Measurements from ENCODE around the gene GJC1. TPM values are rescaled to one million over a fixed set of nuclear protein-coding genes. Genes with fewer than 3 reads are reported as not detected.

GJC1 gene
- total RNA-seq, 1 donor from 2014 or later: 60.9 TPM

- peaks cover 33% of the 10 kb centered on the region for H3K4me1 Mint-ChIP-seq (ENCODE audit: low read depth, unreplicated experiment)
- H3K4me3 Mint-ChIP-seq (ENCODE audit: unreplicated experiment): no peak overlapping the region
- no peak for DNase-seq
- H3K27ac Mint-ChIP-seq (ENCODE audit: unreplicated experiment): no peak overlapping the region
- H3K36me3 Mint-ChIP-seq (ENCODE audit: unreplicated experiment): no peaks in the 10 kb centered on the region
- no peak for TF ChIP-seq CTCF (IDR thresholded peaks at IDR 0.05; ENCODE audit: partially characterized antibody, unreplicated experiment)
- peaks cover 4% of the 10 kb centered on the region for H3K9me3 Mint-ChIP-seq (ENCODE audit: unreplicated experiment)
- peaks cover 9% of the 10 kb centered on the region for H3K27me3 Mint-ChIP-seq (ENCODE audit: unreplicated experiment)
These were observed 31.7 kb downstream of the GJC1 start for GRCh38 chr17:44798356-44798755.

- no peak overlapping the region for H3K27ac Mint-ChIP-seq (ENCODE audit: unreplicated experiment)
These were observed 32.3 kb downstream of the GJC1 start for GRCh38 chr17:44797802-44798201.

GRCh38 chr17:44796731-44797130 is 33.4 kb downstream of the GJC1 start:
- Mint-ChIP-seq H3K9me3 (ENCODE audit: unreplicated experiment) (peaks cover 4% of the 10 kb centered on the region), H3K27ac (ENCODE audit: unreplicated experiment) (no peak overlapping the region), H3K27me3 (ENCODE audit: unreplicated experiment) (peaks cover 9% of the 10 kb centered on the region), H3K4me1 (ENCODE audit: low read depth, unreplicated experiment) (peaks cover 33% of the 10 kb centered on the region), H3K4me3 (ENCODE audit: unreplicated experiment) (no peak overlapping the region), H3K36me3 (ENCODE audit: unreplicated experiment) (no peaks in the 10 kb centered on the region)
- DNase-seq: no peak
- TF ChIP-seq CTCF (IDR thresholded peaks at IDR 0.05; ENCODE audit: partially characterized antibody, unreplicated experiment): no peak

More at GRCh38 chr17:44797802-44798201, 32.3 kb downstream of the GJC1 start:
- peaks cover 4% of the 10 kb centered on the region for H3K9me3 Mint-ChIP-seq (ENCODE audit: unreplicated experiment)
- TF ChIP-seq CTCF (IDR thresholded peaks at IDR 0.05; ENCODE audit: partially characterized antibody, unreplicated experiment): no peak
- DNase-seq: no peak
- H3K36me3 Mint-ChIP-seq (ENCODE audit: unreplicated experiment): no peaks in the 10 kb centered on the region
- peaks cover 9% of the 10 kb centered on the region for H3K27me3 Mint-ChIP-seq (ENCODE audit: unreplicated experiment)
- H3K4me3 Mint-ChIP-seq (ENCODE audit: unreplicated experiment): no peak overlapping the region
- peaks cover 32% of the 10 kb centered on the region for H3K4me1 Mint-ChIP-seq (ENCODE audit: low read depth, unreplicated experiment)

GRCh38 chr17:44795928-44796327 is 34.2 kb downstream of the GJC1 start:
- H3K27ac Mint-ChIP-seq (ENCODE audit: unreplicated experiment): peak overlapping the region; percentile 92
- H3K4me1 Mint-ChIP-seq (ENCODE audit: low read depth, unreplicated experiment): peaks cover 33% of the 10 kb centered on the region
- DNase-seq: no peak
- peak overlapping the region; percentile 56 for H3K4me3 Mint-ChIP-seq (ENCODE audit: unreplicated experiment)
- peaks cover 9% of the 10 kb centered on the region for H3K27me3 Mint-ChIP-seq (ENCODE audit: unreplicated experiment)
- no peaks in the 10 kb centered on the region for H3K36me3 Mint-ChIP-seq (ENCODE audit: unreplicated experiment)
- TF ChIP-seq CTCF (IDR thresholded peaks at IDR 0.05; ENCODE audit: partially characterized antibody, unreplicated experiment): no peak
- H3K9me3 Mint-ChIP-seq (ENCODE audit: unreplicated experiment): peaks cover 4% of the 10 kb centered on the region

GRCh38 chr17:44795421-44795820 is 34.7 kb downstream of the GJC1 start:
- no peak for DNase-seq
- no peaks in the 10 kb centered on the region for H3K36me3 Mint-ChIP-seq (ENCODE audit: unreplicated experiment)
- peak overlapping the region; percentile 12 for H3K4me3 Mint-ChIP-seq (ENCODE audit: unreplicated experiment)
- peaks cover 4% of the 10 kb centered on the region for H3K9me3 Mint-ChIP-seq (ENCODE audit: unreplicated experiment)
- H3K4me1 Mint-ChIP-seq (ENCODE audit: low read depth, unreplicated experiment): peaks cover 33% of the 10 kb centered on the region
- TF ChIP-seq CTCF (IDR thresholded peaks at IDR 0.05; ENCODE audit: partially characterized antibody, unreplicated experiment): no peak
- peak overlapping the region; percentile 92 for H3K27ac Mint-ChIP-seq (ENCODE audit: unreplicated experiment)
- peaks cover 9% of the 10 kb centered on the region for H3K27me3 Mint-ChIP-seq (ENCODE audit: unreplicated experiment)
